Fibroblast of skin of right quadriceps (primary cell): ENCODE measurements around the gene WFDC12.

ENCODE experiments used
- DNase-seq: peaks from one replicate; pipeline ENCODE4 v3.0.0-alpha.2; 2013

WFDC12 gene

GRCh38 chr20:45114465-45115385 lies 9.5 kb downstream of the WFDC12 start, which contains the start of gene WFDC5:
WFDC5 (minus strand) TSS chr20:45115174; CDS start chr20:45115083, 91 bp downstream.
- DNase-seq, result no peak

GRCh38 chr20:45113865-45114264 lies 10.4 kb downstream of the WFDC12 start:
- DNase-seq, result no peak

- no peak for DNase-seq
Observed at GRCh38 chr20:45112754-45113153, 11.5 kb downstream of the WFDC12 start.

- DNase-seq, result no peak
Observed at GRCh38 chr20:45111799-45112471, 12.3 kb downstream of the WFDC12 start.

- no peak for DNase-seq
Observed at GRCh38 chr20:45111285-45111684, 13.0 kb downstream of the WFDC12 start.

- no peak for DNase-seq
Observed at GRCh38 chr20:45110301-45110700, 14.0 kb downstream of the WFDC12 start.

- DNase-seq, result no peak
Observed at GRCh38 chr20:45109634-45110033, 14.6 kb downstream of the WFDC12 start.

GRCh38 chr20:45105317-45105716 lies 18.9 kb downstream of the WFDC12 start:
- DNase-seq, result no peak

GRCh38 chr20:45104786-45105185 lies 19.5 kb downstream of the WFDC12 start:
- peak; percentile 61 for DNase-seq

- DNase-seq, result no peak
Observed at GRCh38 chr20:45103072-45103471, 21.2 kb downstream of the WFDC12 start.

- DNase-seq, result no peak
Observed at GRCh38 chr20:45101333-45101850, 22.9 kb downstream of the WFDC12 start.

GRCh38 chr20:45100563-45101245 lies 23.6 kb downstream of the WFDC12 start, which contains the start of gene KCNS1:
KCNS1 (minus strand) TSS chr20:45101127; CDS start chr20:45099236, 1,891 bp downstream.
- DNase-seq, result peak; percentile 10

- DNase-seq, result peak; percentile 37
Observed at GRCh38 chr20:45098103-45098773, 26.0 kb downstream of the WFDC12 start.

- DNase-seq, result peak; percentile 39
Observed at GRCh38 chr20:45097485-45098102, 26.7 kb downstream of the WFDC12 start.

- DNase-seq, result no peak
Observed at GRCh38 chr20:45096781-45097180, 27.5 kb downstream of the WFDC12 start.

- DNase-seq, result peak; percentile 60
Observed at GRCh38 chr20:45095805-45096238, 28.4 kb downstream of the WFDC12 start.

- DNase-seq, result no peak
Observed at GRCh38 chr20:45094864-45095574, 29.2 kb downstream of the WFDC12 start.

- no peak for DNase-seq
Observed at GRCh38 chr20:45094201-45094600, 30.1 kb downstream of the WFDC12 start.

GRCh38 chr20:45092898-45093297 lies 31.4 kb downstream of the WFDC12 start:
- DNase-seq, result no peak

- DNase-seq, result no peak
Observed at GRCh38 chr20:45091366-45091765, 32.9 kb downstream of the WFDC12 start.

GRCh38 chr20:45090481-45090880 lies 33.8 kb downstream of the WFDC12 start:
- peak; percentile 55 for DNase-seq
